ENCODE data around the gene JAM2.
"Not testable (repeated sequence)": the region's sequence is repeated elsewhere in the genome, so short reads cannot be mapped to it uniquely, and the experiment has no call there.

Gene JAM2

GRCh38 chr21:25615880-25616279 is 23.2 kb upstream of the JAM2 start:
- DNase-seq (ENCODE audit: low spot score) = no peak
- no peak for TF ChIP-seq CTCF (IDR thresholded peaks at IDR 0.05; ENCODE audit: extremely low read depth, insufficient read depth, missing control alignments)
- in situ Hi-C loops (cut with MboI; ENCODE audit: low pct_unique_long_range_greater_than_20kb, low sequenced_read_pairs, unreplicated experiment) = loop anchor here (10.0 to 25.0 kb wide), 2 partner anchors 249 to 1096 kb away; no protein-coding TSS in a partner anchor

- DNase-seq (ENCODE audit: low spot score) = no peak
- no peak for TF ChIP-seq CTCF (IDR thresholded peaks at IDR 0.05; ENCODE audit: extremely low read depth, insufficient read depth, missing control alignments)
- in situ Hi-C loops (cut with MboI; ENCODE audit: low pct_unique_long_range_greater_than_20kb, low sequenced_read_pairs, unreplicated experiment) = loop anchor here (10.0 to 25.0 kb wide), 2 partner anchors 246 to 1093 kb away; no protein-coding TSS in a partner anchor
Measured at GRCh38 chr21:25619198-25619597, 19.9 kb upstream of the JAM2 start.

GRCh38 chr21:25624511-25624910 is 14.5 kb upstream of the JAM2 start:
- in situ Hi-C loops (cut with MboI; ENCODE audit: low pct_unique_long_range_greater_than_20kb, low sequenced_read_pairs, unreplicated experiment) = loop anchor here (25.0 kb wide), 1 partner anchor 1088 kb away; no protein-coding TSS in a partner anchor
- DNase-seq (ENCODE audit: low spot score) = no peak

GRCh38 chr21:25625036-25625435 is 14.0 kb upstream of the JAM2 start:
- in situ Hi-C loops (cut with MboI; ENCODE audit: low pct_unique_long_range_greater_than_20kb, low sequenced_read_pairs, unreplicated experiment) = no loop called here
- no peak for TF ChIP-seq CTCF (IDR thresholded peaks at IDR 0.05; ENCODE audit: extremely low read depth, insufficient read depth, missing control alignments)
- DNase-seq (ENCODE audit: low spot score) = no peak

More at GRCh38 chr21:25624511-25624910, 14.5 kb upstream of the JAM2 start:
- TF ChIP-seq CTCF (IDR thresholded peaks at IDR 0.05; ENCODE audit: extremely low read depth, insufficient read depth, missing control alignments) = no peak

- in situ Hi-C loops (cut with MboI; ENCODE audit: low pct_unique_long_range_greater_than_20kb, low sequenced_read_pairs, unreplicated experiment); DNase-seq (ENCODE audit: low spot score): not testable (repeated sequence)
Measured at GRCh38 chr21:25625776-25626555, 13.1 kb upstream of the JAM2 start.

- in situ Hi-C loops (cut with MboI; ENCODE audit: low pct_unique_long_range_greater_than_20kb, low sequenced_read_pairs, unreplicated experiment) = no loop called here
- TF ChIP-seq CTCF (IDR thresholded peaks at IDR 0.05; ENCODE audit: extremely low read depth, insufficient read depth, missing control alignments) = no peak
- DNase-seq (ENCODE audit: low spot score) = no peak
Measured at GRCh38 chr21:25626757-25627156, 12.3 kb upstream of the JAM2 start.

- in situ Hi-C loops (cut with MboI; ENCODE audit: low pct_unique_long_range_greater_than_20kb, low sequenced_read_pairs, unreplicated experiment) = no loop called here
- TF ChIP-seq CTCF (IDR thresholded peaks at IDR 0.05; ENCODE audit: extremely low read depth, insufficient read depth, missing control alignments) = no peak
- DNase-seq (ENCODE audit: low spot score) = no peak
Measured at GRCh38 chr21:25632296-25632695, 6.8 kb upstream of the JAM2 start.

All from GM13977 (cell line).